ENCODE results near the gene PIP5K1C. TPM values are rescaled to one million over a fixed set of nuclear protein-coding genes. Genes with fewer than 3 reads are reported as not detected.

Gene PIP5K1C
- polyA plus RNA-seq, 1 donor: 22.4 TPM

- DNase-seq: no peak
Measured at GRCh38 chr19:3608079-3608641, 92.1 kb downstream of the PIP5K1C start.

- peak; percentile 48 for DNase-seq
Measured at GRCh38 chr19:3607303-3608078, 92.8 kb downstream of the PIP5K1C start.

GRCh38 chr19:3606690-3607289, 93.5 kb downstream of the PIP5K1C start, which contains the start of gene TBXA2R:
Gene TBXA2R, minus strand, starts transcription at chr19:3606875. Its CDS starts 6,241 bp downstream, at chr19:3600634.
- peak; percentile 54 for DNase-seq

DNA sequence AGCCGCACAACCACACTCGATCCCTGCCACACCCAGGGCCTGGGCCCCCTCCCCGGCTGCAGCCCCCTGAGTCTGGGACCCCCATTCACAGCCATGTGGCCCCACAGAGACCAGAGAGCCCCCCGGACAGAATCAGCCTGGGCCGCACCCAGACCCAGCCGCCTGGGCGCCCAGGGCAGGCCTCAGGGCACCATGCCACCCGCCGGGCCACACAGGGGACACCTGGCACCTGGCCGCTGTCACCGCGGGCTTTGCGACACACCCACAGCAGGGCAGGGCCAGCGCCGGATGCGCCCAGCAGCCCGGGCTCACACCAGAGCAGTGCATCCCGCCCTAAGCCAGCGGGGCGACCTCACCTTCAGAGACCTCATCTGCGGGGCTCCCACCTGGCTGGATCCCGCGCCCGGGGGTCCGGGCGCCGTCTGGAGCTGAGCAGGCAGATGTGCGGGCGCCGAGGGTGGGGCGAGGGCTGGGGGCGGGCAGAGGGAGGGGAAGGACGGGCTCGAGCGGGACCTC, 94.0 kb downstream of the PIP5K1C start:
- no peak for DNase-seq

DNA sequence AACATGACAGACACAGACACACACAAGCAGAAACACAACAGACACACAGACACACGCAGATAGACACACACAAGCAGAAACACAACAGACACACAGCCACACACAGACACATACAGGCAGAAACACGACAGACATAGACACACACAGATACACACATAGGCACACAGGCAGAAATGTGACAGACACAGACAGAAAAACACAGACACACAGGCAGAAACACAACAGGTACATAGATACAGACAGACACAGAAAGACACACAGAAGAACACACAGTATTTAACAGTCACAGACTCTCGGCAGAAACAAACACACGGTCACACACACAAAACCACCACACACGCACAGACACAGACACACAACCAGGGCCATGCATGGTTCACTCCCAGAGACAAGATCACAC, 94.5 kb downstream of the PIP5K1C start:
- no peak for DNase-seq

DNA sequence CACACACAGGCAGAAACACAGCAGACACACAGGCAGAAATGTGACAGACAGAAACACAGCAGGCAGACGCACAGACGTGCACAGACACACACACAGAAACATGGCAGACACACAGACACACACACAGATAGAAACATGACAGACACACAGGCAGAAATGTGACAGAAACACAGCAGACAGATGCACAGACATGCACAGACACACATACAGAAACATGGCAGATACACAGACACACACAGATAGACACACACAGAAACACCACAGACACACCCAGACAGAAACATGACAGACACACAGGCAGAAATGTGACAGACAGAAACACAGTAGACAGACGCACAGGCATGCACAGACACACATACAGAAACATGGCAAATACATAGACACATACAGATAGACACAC, 94.9 kb downstream of the PIP5K1C start:
- DNase-seq: no peak

DNA sequence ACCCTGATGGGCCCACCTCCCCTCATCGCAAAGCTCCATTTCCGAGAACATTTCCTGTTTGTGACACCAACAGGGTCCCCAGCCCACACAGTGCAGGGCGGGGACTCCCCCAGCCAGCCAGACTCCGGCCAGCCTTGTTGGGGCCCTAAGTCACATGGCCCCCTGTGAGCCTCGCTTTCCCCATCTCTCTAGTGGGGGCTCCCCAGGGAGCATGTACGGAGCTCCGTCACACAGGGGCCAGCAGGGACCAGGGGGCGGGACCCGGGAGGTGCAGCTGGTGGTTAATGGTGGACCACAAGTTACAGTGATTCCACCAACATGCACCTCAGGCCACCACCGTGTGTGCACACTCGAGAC, 95.3 kb downstream of the PIP5K1C start:
- no peak for DNase-seq

- no peak for DNase-seq
Measured at GRCh38 chr19:3604227-3604986, 95.9 kb downstream of the PIP5K1C start.

- DNase-seq: no peak
Measured at GRCh38 chr19:3603121-3603811, 97.0 kb downstream of the PIP5K1C start.

DNA sequence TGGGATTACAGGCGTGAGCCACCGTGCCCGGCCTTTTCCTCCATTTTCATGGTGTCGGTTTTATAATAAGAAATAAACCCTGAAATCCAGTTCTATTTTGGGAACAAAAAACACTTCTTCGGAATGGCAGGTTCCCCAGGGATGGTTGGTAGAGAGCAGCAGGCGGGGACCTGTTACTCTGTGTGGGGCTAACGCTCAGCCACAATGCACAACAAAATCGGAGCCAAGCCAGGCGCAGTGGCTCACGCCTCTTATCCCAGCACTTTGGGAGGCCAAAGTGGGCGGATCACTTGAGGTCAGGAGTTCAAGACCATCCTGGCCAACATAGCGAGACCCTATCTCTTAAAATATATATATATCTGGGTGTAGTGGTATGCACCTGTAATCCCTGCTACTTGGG, 99.2 kb downstream of the PIP5K1C start:
- DNase-seq: no peak

DNA sequence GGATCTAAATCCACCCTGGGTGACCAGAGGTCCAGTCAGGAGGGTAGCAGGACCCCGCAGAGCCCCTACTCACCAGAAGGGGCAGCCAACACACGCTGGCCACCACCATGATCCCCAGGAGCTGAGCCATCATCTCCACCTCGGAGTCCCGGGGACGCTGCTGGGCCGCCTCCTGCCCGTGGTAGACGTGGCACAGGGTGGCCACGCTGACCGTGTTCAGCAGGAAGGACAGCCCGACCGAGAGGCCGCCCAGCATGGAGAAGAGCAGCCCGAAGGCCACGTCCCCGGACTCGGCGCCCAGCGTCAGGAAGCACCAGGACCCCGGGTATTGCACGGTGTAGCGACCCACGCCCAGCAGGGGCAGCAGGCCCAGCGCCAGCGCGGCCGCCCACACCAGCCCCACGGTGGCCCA, 100.5 kb downstream of the PIP5K1C start:
- no peak for DNase-seq

DNA sequence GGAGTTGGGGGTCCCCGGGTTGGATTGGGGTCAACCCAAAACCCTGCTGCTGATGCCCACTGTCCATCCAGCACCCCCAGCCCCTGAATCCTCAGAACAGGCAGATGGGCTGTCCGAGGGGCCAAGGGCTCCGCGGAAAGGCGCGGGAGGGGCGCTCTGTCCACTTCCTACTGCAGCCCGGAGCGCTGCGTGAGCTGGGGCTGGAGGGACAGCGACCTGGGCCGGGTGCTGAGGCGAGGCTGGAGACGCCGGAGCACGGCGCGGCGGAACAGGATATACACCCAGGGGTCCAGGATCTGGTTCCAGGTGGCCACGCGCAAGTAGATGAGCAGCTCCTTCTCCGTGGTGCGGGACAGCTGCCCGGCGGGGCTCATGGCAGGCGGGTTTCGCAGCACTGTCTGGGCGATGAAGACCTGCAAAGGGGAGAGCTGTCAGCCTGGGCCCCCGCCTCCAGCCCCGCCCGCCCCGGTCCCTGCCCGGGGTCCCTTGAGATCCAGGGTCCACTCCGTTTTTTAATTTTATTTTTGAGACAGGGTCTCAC, 104.7 kb downstream of the PIP5K1C start:
- DNase-seq: no peak

- no peak for DNase-seq
Measured at GRCh38 chr19:3593156-3593555, 107.1 kb downstream of the PIP5K1C start.

DNA sequence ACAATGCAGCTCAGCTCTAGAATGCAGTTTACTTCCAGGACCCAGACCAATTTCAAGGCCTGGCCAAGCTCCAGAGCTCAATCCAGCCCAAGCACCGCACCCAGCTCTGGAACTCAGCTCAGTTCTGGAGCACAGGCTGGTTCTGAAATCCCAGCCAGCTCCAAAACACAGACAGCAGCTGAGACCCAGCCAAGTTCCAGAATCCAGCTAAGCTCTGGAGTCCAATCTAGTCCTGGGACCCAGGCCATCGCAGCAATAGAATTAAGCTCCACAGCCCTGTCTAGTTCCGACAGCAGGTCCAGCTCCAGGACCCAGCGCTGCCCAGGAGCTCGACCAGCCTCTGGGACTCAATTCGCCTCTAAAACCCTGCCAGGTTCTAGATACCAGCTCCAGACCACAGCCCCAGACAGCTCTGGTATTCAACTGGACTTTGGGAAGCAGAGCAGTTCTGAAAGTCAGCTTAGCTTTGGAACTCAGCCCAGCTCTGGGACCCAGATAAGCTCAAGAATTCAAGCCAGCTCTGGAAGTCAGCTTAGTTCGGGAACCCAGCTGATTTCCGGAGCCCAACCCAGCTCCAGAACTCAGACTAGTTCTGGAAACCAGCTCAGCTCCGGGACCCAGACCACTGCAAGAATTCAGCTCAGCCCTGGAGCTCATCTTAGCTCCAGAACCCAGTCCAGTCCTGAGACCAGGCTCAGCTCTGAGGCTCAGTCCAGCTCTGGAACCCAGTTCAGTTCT, 108.2 kb downstream of the PIP5K1C start:
- DNase-seq: no peak

DNA sequence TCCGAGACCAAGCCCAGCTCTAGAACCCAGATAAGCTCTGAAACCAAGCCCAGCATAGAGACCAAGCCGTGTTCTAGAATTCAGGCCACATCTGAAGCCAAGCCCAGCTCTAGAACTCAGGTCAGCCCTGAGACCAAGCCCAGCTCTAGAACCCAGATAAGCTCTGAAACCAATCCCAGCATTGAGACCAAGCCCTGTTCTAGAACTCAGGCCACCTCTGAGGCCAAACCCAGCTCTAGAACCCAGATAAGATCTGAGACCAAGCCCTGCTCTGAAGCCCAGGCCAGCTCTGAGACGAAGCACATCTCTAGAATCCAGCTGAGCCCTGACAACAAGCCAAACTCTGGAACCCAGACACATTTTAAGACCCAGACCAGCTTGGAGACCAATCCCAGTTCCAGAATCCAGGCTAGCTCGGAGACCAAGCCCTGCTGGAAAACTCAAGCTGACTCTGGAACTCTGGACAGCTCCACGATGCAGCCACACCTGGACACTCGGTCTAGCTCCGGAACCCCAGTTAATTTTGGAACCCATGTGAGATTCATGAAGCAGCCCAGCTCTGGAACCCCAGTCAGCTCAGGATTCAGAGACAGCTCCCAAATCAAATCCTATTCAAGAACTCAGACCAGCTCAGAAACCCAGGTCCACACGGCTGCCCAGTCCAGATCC, 109.1 kb downstream of the PIP5K1C start:
- no peak for DNase-seq

DNA sequence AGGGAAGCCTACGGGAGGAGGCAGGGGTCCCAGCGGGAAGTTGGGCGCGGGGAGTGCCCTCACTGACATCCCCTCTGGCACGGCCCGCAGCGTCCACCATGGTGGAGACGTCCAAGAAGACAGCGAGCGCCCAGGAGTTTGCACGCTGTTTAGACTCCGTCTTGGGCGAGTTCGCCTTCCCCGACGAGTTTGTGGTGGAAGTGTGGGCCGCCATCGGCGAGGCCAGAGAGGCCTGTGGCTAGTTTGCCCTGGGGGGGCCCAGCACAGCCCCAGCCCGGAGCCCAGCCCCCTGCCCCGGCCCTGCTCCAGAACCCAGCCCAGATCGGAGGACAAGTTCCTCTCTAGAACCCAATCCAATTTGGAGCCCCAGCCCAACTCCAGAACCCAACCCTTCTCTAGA, 110.3 kb downstream of the PIP5K1C start:
- no peak for DNase-seq

GRCh38 chr19:3589439-3589838, 110.8 kb downstream of the PIP5K1C start:
- no peak for DNase-seq

GRCh38 chr19:3586707-3587346, 113.4 kb downstream of the PIP5K1C start:
- no peak for DNase-seq

DNA sequence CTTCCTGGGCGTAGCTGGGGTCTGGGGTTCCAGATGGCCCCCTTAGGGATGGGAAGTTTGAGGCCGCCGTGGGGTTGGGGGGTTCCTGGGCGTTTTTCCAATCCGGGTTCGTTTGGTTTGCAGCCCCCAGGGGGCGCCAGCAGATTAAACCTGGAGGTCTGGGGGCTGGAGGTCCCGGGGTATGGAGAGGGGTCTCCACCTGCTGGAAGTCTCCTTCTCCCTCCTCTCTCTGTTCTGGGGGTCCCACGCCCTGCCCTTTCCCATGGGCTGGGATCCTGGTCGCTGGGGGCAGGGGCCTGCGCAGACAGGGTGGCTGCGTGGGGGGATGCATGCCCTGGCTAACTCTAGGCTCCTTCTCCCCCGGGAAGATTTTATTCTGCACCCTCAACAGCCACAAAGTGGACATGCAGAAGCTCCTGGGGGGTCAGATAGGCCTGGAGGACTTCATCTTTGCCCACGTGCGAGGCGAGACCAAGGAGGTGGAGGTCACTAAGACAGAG, 114.1 kb downstream of the PIP5K1C start:
- DNase-seq: no peak
